GM23338 (cell line): Measurements from ENCODE around the gene DRC3.

Experiments used
- CTCF ChIP-seq, 2 experiments: fragments of 200-600 bp in 1 of 2; sonication (generic) in 1 of 2; conservative IDR thresholded peaks; 2 replicates each; pipeline versions ENCODE4 v1.5.1 to v1.6.1; 2016 to 2017; ENCODE audit warnings: antibody characterized with exemption in 2 of 2, low read depth in 2 of 2, mild to moderate bottlenecking in 2 of 2, moderate library complexity in 1 of 2
- EZH2 ChIP-seq: fragments of 200-600 bp; sonication (generic); IDR thresholded peaks from one replicate; pipeline ENCODE4 v1.8.0; 2017; ENCODE audit warnings: antibody characterized with exemption, mild to moderate bottlenecking, low read depth; ENCODE audit not compliant: unreplicated experiment
- EZH2phosphoT487 ChIP-seq: fragments of 200-600 bp; sonication (generic); IDR thresholded peaks from one replicate; pipeline ENCODE4 v1.8.1; 2018; ENCODE audit warnings: antibody characterized with exemption; ENCODE audit not compliant: unreplicated experiment
- NANOG ChIP-seq: IDR thresholded peaks from 2 replicates; pipeline ENCODE4 v1.6.1; 2016; ENCODE audit warnings: antibody characterized with exemption, borderline replicate concordance
- POLR2AphosphoS5 ChIP-seq: IDR thresholded peaks from 2 replicates; pipeline ENCODE4 v1.6.1; 2016; ENCODE audit warnings: antibody characterized with exemption, low read depth
- REST ChIP-seq: IDR thresholded peaks from one replicate; pipeline ENCODE4 v1.6.1; 2018; ENCODE audit warnings: antibody characterized with exemption; ENCODE audit not compliant: unreplicated experiment

GRCh38 chr17:17963066-17963465 is 9.6 kb upstream of the DRC3 start:
- TF ChIP-seq CTCF (conservative IDR thresholded peaks at IDR 0.05; ENCODE audit: low read depth in 2 of 2) (no peak), EZH2 (no peak), POLR2AphosphoS5 (no peak), REST (no peak), EZH2phosphoT487 (no peak), NANOG (no peak)
